Head of caudate nucleus (tissue), 42 donors: ENCODE measurements around the gene PLEKHA5.

Experiments used
- DNase-seq, 42 donors: peaks; one replicate each; pipeline versions ENCODE4 v3.0.0 to v3.0.0-alpha.2; 2020 to 2021; ENCODE audit warnings: mixed read lengths in 7 of 42
- intact Hi-C: fragments of 100-400 bp; cut with DNase I; formaldehyde crosslinking; loops from one replicate; pipeline ENCODE4 v1.15.0; 2022

Gene PLEKHA5

GRCh38 chr12:19190292-19191031 is 60.9 kb downstream of the PLEKHA5 start:
- DNase-seq = no peak
- intact Hi-C loops = no loop called here

- DNase-seq = no peak
- intact Hi-C loops = no loop called here
These were observed 61.6 kb downstream of the PLEKHA5 start for GRCh38 chr12:19191089-19191488.

GRCh38 chr12:19191563-19191962 is 62.0 kb downstream of the PLEKHA5 start:
- no peak for DNase-seq
- intact Hi-C loops = no loop called here

GRCh38 chr12:19192710-19193109 is 63.2 kb downstream of the PLEKHA5 start:
- DNase-seq = no peak
- intact Hi-C loops = no loop called here

- intact Hi-C loops = no loop called here
These were observed 65.4 kb downstream of the PLEKHA5 start for GRCh38 chr12:19194963-19195362.

GRCh38 chr12:19196959-19197630 is 67.6 kb downstream of the PLEKHA5 start:
- intact Hi-C loops = no loop called here

More at GRCh38 chr12:19194963-19195362, 65.4 kb downstream of the PLEKHA5 start:
- DNase-seq = no peak

GRCh38 chr12:19198272-19198671 is 68.7 kb downstream of the PLEKHA5 start:
- intact Hi-C loops = no loop called here

More at GRCh38 chr12:19196959-19197630, 67.6 kb downstream of the PLEKHA5 start:
- DNase-seq = no peak

GRCh38 chr12:19199332-19199731 is 69.8 kb downstream of the PLEKHA5 start:
- no peak for DNase-seq
- intact Hi-C loops = no loop called here

More at GRCh38 chr12:19198272-19198671, 68.7 kb downstream of the PLEKHA5 start:
- no peak for DNase-seq

GRCh38 chr12:19200261-19200660 is 70.7 kb downstream of the PLEKHA5 start:
- intact Hi-C loops = no loop called here
- no peak for DNase-seq

- intact Hi-C loops = no loop called here
- no peak for DNase-seq
These were observed 72.1 kb downstream of the PLEKHA5 start for GRCh38 chr12:19201661-19202060.

- no peak for DNase-seq
- intact Hi-C loops = no loop called here
These were observed 73.5 kb downstream of the PLEKHA5 start for GRCh38 chr12:19203013-19203412.

GRCh38 chr12:19203539-19204506 is 74.3 kb downstream of the PLEKHA5 start:
- intact Hi-C loops = no loop called here
- DNase-seq = no peak

- DNase-seq = peak in 5 of 42 donors; percentile 20 to 55 (median 32)
- intact Hi-C loops = no loop called here
These were observed 75.6 kb downstream of the PLEKHA5 start for GRCh38 chr12:19205120-19205519.

- intact Hi-C loops = no loop called here
- DNase-seq = peak in 6 of 42 donors; percentile 15 to 53 (median 25)
These were observed 77.1 kb downstream of the PLEKHA5 start for GRCh38 chr12:19206493-19207077.

- intact Hi-C loops = no loop called here
- DNase-seq = no peak
These were observed 78.9 kb downstream of the PLEKHA5 start for GRCh38 chr12:19208456-19208855.

- intact Hi-C loops = no loop called here
- no peak for DNase-seq
These were observed 80.1 kb downstream of the PLEKHA5 start for GRCh38 chr12:19209661-19210060.

- intact Hi-C loops = no loop called here
- DNase-seq = no peak
These were observed 82.3 kb downstream of the PLEKHA5 start for GRCh38 chr12:19211802-19212201.

- intact Hi-C loops = no loop called here
- no peak for DNase-seq
These were observed 82.7 kb downstream of the PLEKHA5 start for GRCh38 chr12:19212245-19212644.

GRCh38 chr12:19214020-19214419 is 84.5 kb downstream of the PLEKHA5 start:
- DNase-seq = no peak

More at GRCh38 chr12:19214020-19214419, 84.5 kb downstream of the PLEKHA5 start:
- intact Hi-C loops = no loop called here
